A549 (cell line): ENCODE measurements around the gene MSL1. TPM values are rescaled to one million over a fixed set of nuclear protein-coding genes. Genes with fewer than 3 reads are reported as not detected.

Experiments
- ATAC-seq, 2 experiments: fragments of 200-7000 bp in 1 of 2; fragments of >200 bp in 1 of 2; cut with Nextera tagmentation in 1 of 2; cut with Tn5 transposase in 1 of 2; 3 replicates each; pipeline versions ENCODE4 v1.8.0 to v1.9.1; 2018 to 2020; ENCODE audit warnings: mild to moderate bottlenecking in 1 of 2, moderate library complexity in 1 of 2
- CTCF ChIA-PET: fragments of 300-600 bp; sonication (Branson Sonifier 250); formaldehyde crosslinking; extraction: SDS; loops from one replicate; lab custom pipeline; 2021; ENCODE audit warnings: antibody characterized with exemption, inconsistent platforms; lab: Yijun Ruan, JAX
- POLR2A ChIA-PET: fragments of 350-600 bp; formaldehyde crosslinking; extraction: SDS; loops from one replicate; lab custom pipeline; 2021; ENCODE audit warnings: antibody characterized with exemption, inconsistent platforms; lab: Yijun Ruan, JAX
- DNase-seq, 2 experiments: peaks; one replicate each; pipeline versions ENCODE4 v3.0.0 to v3.0.0-alpha.2; 2011 to 2016; ENCODE audit warnings: low read depth in 1 of 2, low spot score in 1 of 2
- FAIRE-seq: peaks from 2 replicates; lab custom pipeline; 2011; peaks lifted over from hg19 to GRCh38; lab: Jason Lieb, UNC
- H3K27ac ChIP-seq, 2 experiments: fragments of >200 bp; sonication (Bioruptor Twin); formaldehyde crosslinking; 3 replicates each; pipeline ENCODE4 v1.5.1; 2016 to 2017
- H3K4me1 ChIP-seq: fragments of >200 bp; sonication (Bioruptor Twin); formaldehyde crosslinking; 3 replicates; pipeline ENCODE4 v1.6.1; 2016
- H3K4me2 ChIP-seq: fragments of >200 bp; sonication (Bioruptor Twin); formaldehyde crosslinking; 3 replicates; pipeline ENCODE4 v1.6.1; 2016
- H3K4me3 ChIP-seq: fragments of >200 bp; sonication (Bioruptor Twin); formaldehyde crosslinking; 3 replicates; pipeline ENCODE4 v1.5.1; 2016
- H3K9me3 ChIP-seq: fragments of >200 bp; sonication (Bioruptor Twin); formaldehyde crosslinking; 3 replicates; pipeline ENCODE4 v1.6.1; 2016
- CBX2 ChIP-seq: fragments of 200-600 bp; sonication (generic); IDR thresholded peaks from 2 replicates; pipeline ENCODE4 v1.6.1; 2016; ENCODE audit warnings: low read depth, mild to moderate bottlenecking, borderline replicate concordance
- CEBPB ChIP-seq, 2 experiments: fragments of >200 bp in 1 of 2; sonication (Bioruptor Twin) in 1 of 2; formaldehyde crosslinking in 1 of 2; IDR thresholded peaks; 2 replicates each; pipeline ENCODE4 v1.6.1; 2012 to 2016
- EP300 ChIP-seq, 2 experiments: fragments of >200 bp; sonication (Bioruptor Twin); formaldehyde crosslinking; IDR thresholded peaks; 2 replicates in 1 of 2; 3 replicates in 1 of 2; pipeline ENCODE4 v1.6.1; 2016 to 2017
- HDAC2 ChIP-seq: fragments of 200-600 bp; sonication (generic); IDR thresholded peaks from 2 replicates; pipeline ENCODE4 v1.6.1; 2016
- HOXA7 ChIP-seq: fragments of 250-450 bp; sonication (Bioruptor Pico); IDR thresholded peaks from 2 replicates; pipeline ENCODE4 v1.5.0; 2020; ENCODE audit warnings: mild to moderate bottlenecking, moderate library complexity
- HOXB5 ChIP-seq: fragments of 250-450 bp; sonication (Bioruptor Pico); IDR thresholded peaks from 2 replicates; pipeline ENCODE4 v1.5.0; 2020; ENCODE audit warnings: mild to moderate bottlenecking, moderate library complexity
- KDM1A ChIP-seq: fragments of 200-600 bp; sonication (generic); IDR thresholded peaks from 2 replicates; pipeline ENCODE4 v1.6.1; 2016; ENCODE audit warnings: low read depth, mild to moderate bottlenecking
- MAZ ChIP-seq: fragments of 150-350 bp; IDR thresholded peaks from 2 replicates; pipeline ENCODE4 v1.6.1; 2014; ENCODE audit warnings: antibody characterized with exemption, low read depth, low read length, borderline replicate concordance
- NPAS2 ChIP-seq: fragments of 250-450 bp; sonication (Bioruptor Pico); IDR thresholded peaks from 2 replicates; pipeline ENCODE4 v1.8.0; 2022; ENCODE audit warnings: mild to moderate bottlenecking, moderate library complexity, borderline replicate concordance
- PBX3 ChIP-seq: IDR thresholded peaks from 2 replicates; pipeline ENCODE4 v1.6.1; 2012
- PHF8 ChIP-seq: fragments of 200-600 bp; sonication (generic); IDR thresholded peaks from 2 replicates; pipeline ENCODE4 v1.6.1; 2016; ENCODE audit warnings: low read depth, mild to moderate bottlenecking, antibody characterized with exemption, moderate library complexity, borderline replicate concordance
- POLR2AphosphoS2 ChIP-seq: conservative IDR thresholded peaks from 2 replicates; pipeline ENCODE4 v1.6.1; 2012; ENCODE audit warnings: low read length, improper control_type of control experiment, inconsistent platforms
- RAD21 ChIP-seq, 2 experiments: fragments of >200 bp in 1 of 2; sonication (Bioruptor Twin) in 1 of 2; formaldehyde crosslinking in 1 of 2; IDR thresholded peaks in 1 of 2; conservative IDR thresholded peaks in 1 of 2; 2 replicates in 1 of 2; 3 replicates in 1 of 2; pipeline ENCODE4 v1.6.1; 2012 to 2018; ENCODE audit warnings: inconsistent platforms in 1 of 2
- RARB ChIP-seq: fragments of 250-450 bp; sonication (Bioruptor Pico); IDR thresholded peaks from 2 replicates; pipeline ENCODE4 v1.8.0; 2021; ENCODE audit warnings: mild to moderate bottlenecking, moderate library complexity
- RNF2 ChIP-seq: fragments of 200-600 bp; sonication (generic); IDR thresholded peaks from 2 replicates; pipeline ENCODE4 v1.6.1; 2016; ENCODE audit warnings: low read depth, mild to moderate bottlenecking, antibody characterized with exemption, moderate library complexity, borderline replicate concordance
- SMC3 ChIP-seq: fragments of >200 bp; sonication (Bioruptor Twin); formaldehyde crosslinking; IDR thresholded peaks from 3 replicates; pipeline ENCODE4 v1.6.1; 2018; ENCODE audit warnings: inconsistent platforms
- ZFP36 ChIP-seq: fragments of 450-650 bp; IDR thresholded peaks from 2 replicates; pipeline ENCODE4 v1.6.1; 2014; ENCODE audit warnings: borderline replicate concordance; ENCODE audit not compliant: partially characterized antibody
- ZNF302 ChIP-seq: fragments of 250-450 bp; sonication (Bioruptor Pico); IDR thresholded peaks from 2 replicates; pipeline ENCODE4 v1.9.0; 2021; ENCODE audit warnings: inconsistent platforms, mild to moderate bottlenecking, moderate library complexity
- WGBS: methylation state at CpG from one replicate; pipeline ENCODE4 v1.1.6; 2017; ENCODE audit errors: missing lambda C conversion rate; 5-methylcytosine and 5-hydroxymethylcytosine counted together
- polyA plus RNA-seq, 4 experiments: library from polyadenylated mRNA; depleted of rRNA in 3 of 4; stranded (reverse); fragments of >200 nt; fragmentation: RNase III in 1 of 4; extraction: RNeasy Plus Mini Kit Qiagen cat#74134 plus additional on column Dnase treatment in 1 of 4; gene quantifications; 2 replicates in 3 of 4; 3 replicates in 1 of 4; pipeline ENCODE4 v1.2.3, GENCODE V29; 2011 to 2017
- TF ChIP-seq, protein P1 (sequence below): fragments of >200 bp; sonication (Bioruptor Twin); formaldehyde crosslinking; IDR thresholded peaks from 3 replicates; pipeline ENCODE4 v1.5.1; 2016
- TF ChIP-seq, protein P2 (sequence below): fragments of 250-450 bp; sonication (Bioruptor Pico); IDR thresholded peaks from 2 replicates; pipeline ENCODE4 v1.5.0; 2021; ENCODE audit warnings: mild to moderate bottlenecking, moderate library complexity, borderline replicate concordance
- TF ChIP-seq, protein P3 (sequence below): fragments of 150-350 bp; IDR thresholded peaks from 2 replicates; pipeline ENCODE4 v1.6.1; 2014; ENCODE audit warnings: low read depth, mild to moderate bottlenecking, low read length
- TF ChIP-seq, protein P4 (sequence below): IDR thresholded peaks from 2 replicates; pipeline ENCODE4 v1.6.1; 2012

Gene MSL1
- polyA plus RNA-seq, 2 of the 4 experiments (the other 2 are of a cell fraction), result 64.8 to 95.1 TPM

- ChIA-PET POLR2A (interaction anchor here (0.6 to 1.9 kb wide), 8 partner anchors 12 to 114 kb away, joined by 3 to 19 read pairs (median 4); partner anchors contain the start of genes CASC3, MED24 and NR1D1), CTCF (interaction anchor here (0.6 to 11.9 kb wide), 68 partner anchors 11 to 245 kb away, joined by 3 to 176 read pairs (median 6); partner anchors contain the start of genes CASC3, CSF3, MED24 and MSL1)
- Histone ChIP-seq H3K4me1 (peaks cover 4% of the 10 kb centered on the region; the same call in 2 of the 3 replicates), H3K4me2 (no peak overlapping the region), H3K4me3 (no peak overlapping the region), H3K9me3 (no peaks in the 10 kb centered on the region), H3K27ac (0 out of 6 replicates have a peak overlapping the region, but pooled peaks of 1 of the 2 experiments have one; percentile 18)
- peak; percentile 83 for FAIRE-seq
- DNase-seq, result peak; percentile 77
- peak; percentile 76 to 83 for ATAC-seq
- 33% methylated on average over 11 of the region's 11 CpGs for WGBS
- TF ChIP-seq CEBPB (IDR thresholded peaks at IDR 0.05) (0 out of 4 replicates have a peak, but pooled peaks of 1 of the 2 experiments have one; percentile 10), SMC3 (peak; percentile 78), EP300 (IDR thresholded peaks at IDR 0.05) (no peak), RAD21 (conservative IDR thresholded peaks at IDR 0.05 in 1 of 2, IDR thresholded peaks at IDR 0.05 in 1 of 2) (peak; percentile 79 to 81)
- TF ChIP-seq, protein P1, sequence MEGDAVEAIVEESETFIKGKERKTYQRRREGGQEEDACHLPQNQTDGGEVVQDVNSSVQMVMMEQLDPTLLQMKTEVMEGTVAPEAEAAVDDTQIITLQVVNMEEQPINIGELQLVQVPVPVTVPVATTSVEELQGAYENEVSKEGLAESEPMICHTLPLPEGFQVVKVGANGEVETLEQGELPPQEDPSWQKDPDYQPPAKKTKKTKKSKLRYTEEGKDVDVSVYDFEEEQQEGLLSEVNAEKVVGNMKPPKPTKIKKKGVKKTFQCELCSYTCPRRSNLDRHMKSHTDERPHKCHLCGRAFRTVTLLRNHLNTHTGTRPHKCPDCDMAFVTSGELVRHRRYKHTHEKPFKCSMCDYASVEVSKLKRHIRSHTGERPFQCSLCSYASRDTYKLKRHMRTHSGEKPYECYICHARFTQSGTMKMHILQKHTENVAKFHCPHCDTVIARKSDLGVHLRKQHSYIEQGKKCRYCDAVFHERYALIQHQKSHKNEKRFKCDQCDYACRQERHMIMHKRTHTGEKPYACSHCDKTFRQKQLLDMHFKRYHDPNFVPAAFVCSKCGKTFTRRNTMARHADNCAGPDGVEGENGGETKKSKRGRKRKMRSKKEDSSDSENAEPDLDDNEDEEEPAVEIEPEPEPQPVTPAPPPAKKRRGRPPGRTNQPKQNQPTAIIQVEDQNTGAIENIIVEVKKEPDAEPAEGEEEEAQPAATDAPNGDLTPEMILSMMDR, result peak; percentile 84
Observed at GRCh38 chr17:40168262-40168832, 46.6 kb downstream of the MSL1 start.

GRCh38 chr17:40170325-40170724 lies 48.6 kb downstream of the MSL1 start:
- 100% methylated on average over 2 of the region's 2 CpGs for WGBS
- Histone ChIP-seq H3K9me3 (no peaks in the 10 kb centered on the region), H3K27ac (no peak overlapping the region), H3K4me1 (peaks cover 4% of the 10 kb centered on the region; the same call in 2 of the 3 replicates), H3K4me2 (no peak overlapping the region), H3K4me3 (no peak overlapping the region)
- no peak for FAIRE-seq
- no peak for DNase-seq
- no peak for TF ChIP-seq RAD21 (conservative IDR thresholded peaks at IDR 0.05 in 1 of 2, IDR thresholded peaks at IDR 0.05 in 1 of 2)
- TF ChIP-seq MAZ, result no peak
- TF ChIP-seq, protein P2, sequence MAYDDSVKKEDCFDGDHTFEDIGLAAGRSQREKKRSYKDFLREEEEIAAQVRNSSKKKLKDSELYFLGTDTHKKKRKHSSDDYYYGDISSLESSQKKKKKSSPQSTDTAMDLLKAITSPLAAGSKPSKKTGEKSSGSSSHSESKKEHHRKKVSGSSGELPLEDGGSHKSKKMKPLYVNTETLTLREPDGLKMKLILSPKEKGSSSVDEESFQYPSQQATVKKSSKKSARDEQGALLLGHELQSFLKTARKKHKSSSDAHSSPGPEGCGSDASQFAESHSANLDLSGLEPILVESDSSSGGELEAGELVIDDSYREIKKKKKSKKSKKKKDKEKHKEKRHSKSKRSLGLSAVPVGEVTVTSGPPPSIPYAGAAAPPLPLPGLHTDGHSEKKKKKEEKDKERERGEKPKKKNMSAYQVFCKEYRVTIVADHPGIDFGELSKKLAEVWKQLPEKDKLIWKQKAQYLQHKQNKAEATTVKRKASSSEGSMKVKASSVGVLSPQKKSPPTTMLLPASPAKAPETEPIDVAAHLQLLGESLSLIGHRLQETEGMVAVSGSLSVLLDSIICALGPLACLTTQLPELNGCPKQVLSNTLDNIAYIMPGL (CRISPR knock-in tag), result no peak
- no peak for TF ChIP-seq HOXA7 (CRISPR knock-in tag)
- TF ChIP-seq PHF8, result no peak
- no peak for TF ChIP-seq KDM1A
- TF ChIP-seq HDAC2, result no peak
- TF ChIP-seq, protein P3, sequence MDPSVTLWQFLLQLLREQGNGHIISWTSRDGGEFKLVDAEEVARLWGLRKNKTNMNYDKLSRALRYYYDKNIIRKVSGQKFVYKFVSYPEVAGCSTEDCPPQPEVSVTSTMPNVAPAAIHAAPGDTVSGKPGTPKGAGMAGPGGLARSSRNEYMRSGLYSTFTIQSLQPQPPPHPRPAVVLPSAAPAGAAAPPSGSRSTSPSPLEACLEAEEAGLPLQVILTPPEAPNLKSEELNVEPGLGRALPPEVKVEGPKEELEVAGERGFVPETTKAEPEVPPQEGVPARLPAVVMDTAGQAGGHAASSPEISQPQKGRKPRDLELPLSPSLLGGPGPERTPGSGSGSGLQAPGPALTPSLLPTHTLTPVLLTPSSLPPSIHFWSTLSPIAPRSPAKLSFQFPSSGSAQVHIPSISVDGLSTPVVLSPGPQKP, result no peak
- no peak for TF ChIP-seq EP300 (IDR thresholded peaks at IDR 0.05)
- no peak for ATAC-seq
- ChIA-PET POLR2A (interaction anchor here (0.6 kb wide), 1 partner anchor 125 kb away, joined by 3 read pairs; no protein-coding TSS in a partner anchor), CTCF (interaction anchor here (0.6 to 16.5 kb wide), 12 partner anchors 9 to 195 kb away, joined by 3 to 195 read pairs (median 4); partner anchors contain the start of genes CSF3, NR1D1 and WIPF2)

DNA sequence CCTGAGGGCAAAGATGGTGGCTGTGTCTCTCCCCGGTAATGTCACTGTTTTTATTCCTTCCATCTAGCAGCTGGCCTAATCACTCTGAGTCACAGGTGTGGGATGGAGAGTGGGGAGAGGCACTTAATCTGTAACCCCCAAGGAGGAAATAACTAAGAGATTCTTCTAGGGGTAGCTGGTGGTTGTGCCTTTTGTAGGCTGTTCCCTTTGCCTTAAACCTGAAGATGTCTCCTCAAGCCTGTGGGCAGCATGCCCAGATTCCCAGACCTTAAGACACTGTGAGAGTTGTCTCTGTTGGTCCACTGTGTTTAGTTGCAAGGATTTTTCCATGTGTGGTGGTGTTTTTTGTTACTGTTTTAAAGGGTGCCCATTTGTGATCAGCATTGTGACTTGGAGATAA lies 50.0 kb downstream of the MSL1 start:
- 92% methylated on average over 1 of the region's 1 CpG for WGBS
- H3K27ac ChIP-seq, result no peak overlapping the region
- ATAC-seq (no peak), FAIRE-seq (no peak), DNase-seq (no peak)
- ChIA-PET CTCF (interaction anchor here (1.3 to 16.5 kb wide), 6 partner anchors 8 to 158 kb away, joined by 3 to 195 read pairs (median 12); no protein-coding TSS in a partner anchor), POLR2A (interaction anchor here (1.1 kb wide), 1 partner anchor 51 kb away, joined by 3 read pairs; no protein-coding TSS in a partner anchor)
- no peaks in the 10 kb centered on the region for H3K9me3 ChIP-seq
- no peak overlapping the region for H3K4me3 ChIP-seq
- H3K4me2 ChIP-seq, result no peak overlapping the region
- peaks cover 7% of the 10 kb centered on the region; the same call in 2 of the 3 replicates for H3K4me1 ChIP-seq
- TF ChIP-seq POLR2AphosphoS2 (no peak), PBX3 (no peak), CBX2 (no peak), KDM1A (no peak), ZFP36 (no peak), NPAS2 (CRISPR knock-in tag) (no peak), RNF2 (no peak), RARB (CRISPR knock-in tag) (no peak), ZNF302 (CRISPR knock-in tag) (no peak), HOXB5 (CRISPR knock-in tag) (no peak)
- TF ChIP-seq, protein P4, sequence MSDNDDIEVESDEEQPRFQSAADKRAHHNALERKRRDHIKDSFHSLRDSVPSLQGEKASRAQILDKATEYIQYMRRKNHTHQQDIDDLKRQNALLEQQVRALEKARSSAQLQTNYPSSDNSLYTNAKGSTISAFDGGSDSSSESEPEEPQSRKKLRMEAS, result no peak
- TF ChIP-seq, protein P1, result no peak
